ENCODE data around the gene SLC13A4.

The SLC13A4 gene

GRCh38 chr7:135771051-135771450 lies 43.1 kb upstream of the SLC13A4 start:
- Histone ChIP-seq H3K4me3 (ENCODE audit: low read depth, low read length) (no peak overlapping the region), H3K9me3 (ENCODE audit: control insufficient read depth, insufficient read depth, low read depth, low read length) (no peaks in the 10 kb centered on the region), H3K27ac (ENCODE audit: extremely low read depth, low read depth, low read length) (no peak overlapping the region), H3K36me3 (ENCODE audit: control insufficient read depth in 2 of 2, insufficient read depth in 1 of 2, low read length in 2 of 2) (no peaks in the 10 kb centered on the region), H3K4me1 (ENCODE audit: control insufficient read depth, insufficient read depth, low read length) (no peaks in the 10 kb centered on the region; the same call in 1 of the 2 replicates)
- ChIA-PET CTCF (interaction anchor here (0.6 kb wide), 2 partner anchors 108 to 248 kb away, joined by 4 to 7 read pairs; no protein-coding TSS in a partner anchor), POLR2A (no interaction called here)
- TF ChIP-seq SP3 (tag by site-specific recombination; IDR thresholded peaks at IDR 0.05) (no peak), AEBP2 (tag by site-specific recombination; IDR thresholded peaks at IDR 0.05; ENCODE audit: borderline replicate concordance) (no peak), ZNF426 (tag by site-specific recombination; IDR thresholded peaks at IDR 0.05) (no peak), ZNF184 (tag by site-specific recombination; IDR thresholded peaks at IDR 0.05) (no peak), MYNN (tag by site-specific recombination; IDR thresholded peaks at IDR 0.05; ENCODE audit: borderline replicate concordance) (no peak), ZNF660 (tag by site-specific recombination; IDR thresholded peaks at IDR 0.05) (no peak), ZNF211 (tag by site-specific recombination; IDR thresholded peaks at IDR 0.05; ENCODE audit: low read depth) (no peak), BCL6B (tag by site-specific recombination; IDR thresholded peaks at IDR 0.05) (no peak), ZNF394 (tag by site-specific recombination; IDR thresholded peaks at IDR 0.05; ENCODE audit: borderline replicate concordance) (no peak), SCRT2 (tag by site-specific recombination; IDR thresholded peaks at IDR 0.05) (no peak), TCF7L2 (IDR thresholded peaks at IDR 0.05; ENCODE audit: borderline replicate concordance, low read depth, low read length) (no peak), ZNF280C (tag by site-specific recombination; IDR thresholded peaks at IDR 0.05) (no peak)
- TF ChIP-seq, protein P1, sequence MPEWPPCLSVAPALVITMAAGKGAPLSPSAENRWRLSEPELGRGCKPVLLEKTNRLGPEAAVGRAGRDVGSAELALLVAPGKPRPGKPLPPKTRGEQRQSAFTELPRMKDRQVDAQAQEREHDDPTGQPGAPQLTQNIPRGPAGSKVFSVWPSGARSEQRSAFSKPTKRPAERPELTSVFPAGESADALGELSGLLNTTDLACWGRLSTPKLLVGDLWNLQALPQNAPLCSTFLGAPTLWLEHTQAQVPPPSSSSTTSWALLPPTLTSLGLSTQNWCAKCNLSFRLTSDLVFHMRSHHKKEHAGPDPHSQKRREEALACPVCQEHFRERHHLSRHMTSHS (tag by site-specific recombination; IDR thresholded peaks at IDR 0.05) = no peak

GRCh38 chr7:135770139-135770710 lies 42.2 kb upstream of the SLC13A4 start:
- H3K4me3 ChIP-seq (ENCODE audit: low read depth, low read length) = no peak overlapping the region
- H3K27ac ChIP-seq (ENCODE audit: extremely low read depth, low read depth, low read length) = no peak overlapping the region
- ChIA-PET CTCF (interaction anchor here (0.6 to 0.7 kb wide), 2 partner anchors 101 to 107 kb away, joined by 3 to 7 read pairs; no protein-coding TSS in a partner anchor), POLR2A (no interaction called here)
- no peaks in the 10 kb centered on the region; the same call in 1 of the 2 replicates for H3K4me1 ChIP-seq (ENCODE audit: control insufficient read depth, insufficient read depth, low read length)
- no peaks in the 10 kb centered on the region for H3K36me3 ChIP-seq (ENCODE audit: control insufficient read depth in 2 of 2, insufficient read depth in 1 of 2, low read length in 2 of 2)
- no peaks in the 10 kb centered on the region for H3K9me3 ChIP-seq (ENCODE audit: control insufficient read depth, insufficient read depth, low read depth, low read length)
- TF ChIP-seq ZBTB10 (tag by site-specific recombination; IDR thresholded peaks at IDR 0.05) (no peak), ZFP3 (tag by site-specific recombination; IDR thresholded peaks at IDR 0.05; ENCODE audit: low read depth) (no peak), PRDM4 (tag by site-specific recombination; IDR thresholded peaks at IDR 0.05) (no peak), ZNF837 (tag by site-specific recombination; IDR thresholded peaks at IDR 0.05) (no peak), ZNF132 (tag by site-specific recombination; IDR thresholded peaks at IDR 0.05; ENCODE audit: borderline replicate concordance) (no peak)
- TF ChIP-seq, protein P2, sequence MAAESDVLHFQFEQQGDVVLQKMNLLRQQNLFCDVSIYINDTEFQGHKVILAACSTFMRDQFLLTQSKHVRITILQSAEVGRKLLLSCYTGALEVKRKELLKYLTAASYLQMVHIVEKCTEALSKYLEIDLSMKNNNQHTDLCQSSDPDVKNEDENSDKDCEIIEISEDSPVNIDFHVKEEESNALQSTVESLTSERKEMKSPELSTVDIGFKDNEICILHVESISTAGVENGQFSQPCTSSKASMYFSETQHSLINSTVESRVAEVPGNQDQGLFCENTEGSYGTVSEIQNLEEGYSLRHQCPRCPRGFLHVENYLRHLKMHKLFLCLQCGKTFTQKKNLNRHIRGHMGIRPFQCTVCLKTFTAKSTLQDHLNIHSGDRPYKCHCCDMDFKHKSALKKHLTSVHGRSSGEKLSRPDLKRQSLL (tag by site-specific recombination; IDR thresholded peaks at IDR 0.05) = no peak
